IMR-90 (cell line): Measurements from ENCODE around the gene URM1. TPM values are rescaled to one million over a fixed set of nuclear protein-coding genes. Genes with fewer than 3 reads are reported as not detected.

ENCODE experiments used
- ATAC-seq: fragments of 200-7000 bp; cut with Tn5 transposase; 2 replicates; pipeline ENCODE4 v1.9.1; 2020; ENCODE audit warnings: low read depth, mild to moderate bottlenecking, moderate library complexity
- BruUV-seq: library from RNA; stranded (reverse); fragments of 400-500 nt; replicated peaks from 2 replicates; lab custom pipeline; 2021; lab: Mats Ljungman, UMichigan
- CTCF ChIA-PET: fragments of 300-600 bp; formaldehyde crosslinking; extraction: SDS; loops from one replicate; lab custom pipeline; 2021; ENCODE audit warnings: antibody characterized with exemption; lab: Yijun Ruan, JAX
- POLR2A ChIA-PET: fragments of 300-600 bp; sonication (Branson Sonifier 250); formaldehyde crosslinking; loops from one replicate; lab custom pipeline; 2022; ENCODE audit warnings: antibody characterized with exemption; ENCODE audit not compliant: unreplicated experiment; lab: Charles Lee
- DNase-seq: peaks from one replicate; pipeline ENCODE4 v3.0.0; 2013
- H2AFZ ChIP-seq: replicated peaks from 2 replicates; pipeline ENCODE3; 2013; ENCODE audit warnings: low read length, mild to moderate bottlenecking; ENCODE audit not compliant: poor library complexity
- H2AK5ac ChIP-seq: 2 replicates; pipeline ENCODE4 v1.6.1; 2013; ENCODE audit warnings: low read depth, low read length, inconsistent platforms
- H2AK9ac ChIP-seq: replicated peaks from 2 replicates; pipeline ENCODE3; 2013; ENCODE audit warnings: mild to moderate bottlenecking, low read depth, low read length, moderate library complexity; ENCODE audit not compliant: poor library complexity
- H2BK120ac ChIP-seq: 2 replicates; pipeline ENCODE4 v1.6.1; 2013; ENCODE audit warnings: low read depth, low read length, inconsistent platforms
- H2BK15ac ChIP-seq: 3 replicates; pipeline ENCODE4 v1.6.1; 2013; ENCODE audit warnings: low read depth, low read length, inconsistent platforms
- H2BK20ac ChIP-seq: 2 replicates; pipeline ENCODE4 v1.6.1; 2013; ENCODE audit warnings: low read depth, mild to moderate bottlenecking, inconsistent platforms, low read length, moderate library complexity
- H2BK5ac ChIP-seq: 2 replicates; pipeline ENCODE4 v1.6.1; 2013; ENCODE audit warnings: mild to moderate bottlenecking, low read depth, low read length, inconsistent platforms; ENCODE audit not compliant: poor library complexity, severe bottlenecking
- H3K14ac ChIP-seq: replicated peaks from 2 replicates; pipeline ENCODE4 v1.6.1; 2013; ENCODE audit warnings: low read depth, low read length, inconsistent platforms
- H3K18ac ChIP-seq: 2 replicates; pipeline ENCODE4 v1.6.1; 2013; ENCODE audit warnings: low read depth, low read length, control low read depth
- H3K23ac ChIP-seq: 2 replicates; pipeline ENCODE4 v1.6.1; 2013; ENCODE audit warnings: low read depth, low read length, inconsistent platforms
- H3K27ac ChIP-seq: 2 replicates; pipeline ENCODE4 v1.5.1; 2013; ENCODE audit warnings: mild to moderate bottlenecking, control low read depth, low read length; ENCODE audit not compliant: insufficient read depth
- H3K27me3 ChIP-seq: 2 replicates; pipeline ENCODE4 v1.6.1; 2013; ENCODE audit warnings: low read length; ENCODE audit not compliant: control insufficient read depth, insufficient read depth
- H3K36me3 ChIP-seq: 2 replicates; pipeline ENCODE4 v1.6.1; 2013; ENCODE audit warnings: low read length, mixed read lengths; ENCODE audit not compliant: control insufficient read depth, insufficient read depth
- H3K4ac ChIP-seq: 2 replicates; pipeline ENCODE4 v1.6.1; 2013; ENCODE audit warnings: low read depth, low read length, inconsistent platforms
- H3K4me1 ChIP-seq: 2 replicates; pipeline ENCODE4 v1.6.1; 2013; ENCODE audit warnings: low read length, mixed read lengths; ENCODE audit not compliant: control insufficient read depth, insufficient read depth
- H3K4me2 ChIP-seq: 2 replicates; pipeline ENCODE4 v1.6.1; 2013; ENCODE audit warnings: low read depth, mild to moderate bottlenecking, control low read depth, low read length, moderate library complexity
- H3K4me3 ChIP-seq: 2 replicates; pipeline ENCODE4 v1.5.1; 2013; ENCODE audit warnings: low read depth, mild to moderate bottlenecking, control low read depth, low read length, moderate library complexity; ENCODE audit not compliant: insufficient read depth
- H3K56ac ChIP-seq: 2 replicates; pipeline ENCODE4 v1.6.1; 2013; ENCODE audit warnings: low read length, inconsistent platforms; ENCODE audit not compliant: insufficient read depth; ENCODE audit errors: extremely low read depth
- H3K79me1 ChIP-seq, 2 experiments: 2 replicates each; pipeline ENCODE4 v1.6.1; 2013; ENCODE audit warnings: low read length in 2 of 2, inconsistent platforms in 1 of 2, low read depth in 1 of 2
- H3K9ac ChIP-seq: 2 replicates; pipeline ENCODE4 v1.6.1; 2013; ENCODE audit warnings: low read depth, low read length, control low read depth
- H3K9me1 ChIP-seq: 2 replicates; pipeline ENCODE4 v1.6.1; 2013; ENCODE audit warnings: low read length, inconsistent platforms; ENCODE audit not compliant: insufficient read depth
- H3K9me3 ChIP-seq: 2 replicates; pipeline ENCODE4 v1.6.1; 2013; ENCODE audit warnings: low read length; ENCODE audit not compliant: control insufficient read depth, insufficient read depth
- H4K20me1 ChIP-seq: 2 replicates; pipeline ENCODE4 v1.6.1; 2013; ENCODE audit warnings: low read length, inconsistent platforms; ENCODE audit not compliant: insufficient read depth
- H4K5ac ChIP-seq: 2 replicates; pipeline ENCODE4 v1.6.1; 2013; ENCODE audit warnings: mild to moderate bottlenecking, low read depth, low read length, control low read depth
- H4K8ac ChIP-seq, 2 experiments: 2 replicates each; pipeline ENCODE4 v1.6.1; 2013; ENCODE audit warnings: low read depth in 2 of 2, low read length in 2 of 2, control low read depth in 1 of 2, inconsistent platforms in 1 of 2
- H4K91ac ChIP-seq: 2 replicates; pipeline ENCODE4 v1.6.1; 2013; ENCODE audit warnings: low read depth, low read length, inconsistent platforms; ENCODE audit not compliant: insufficient read depth
- BHLHE40 ChIP-seq: fragments of 150-350 bp; IDR thresholded peaks from 2 replicates; pipeline ENCODE4 v1.6.1; 2016; ENCODE audit warnings: mild to moderate bottlenecking, low read depth, low read length
- CEBPB ChIP-seq: IDR thresholded peaks from 2 replicates; pipeline ENCODE4 v1.6.1; 2012; ENCODE audit warnings: low read depth, low read length, improper control_type of control experiment
- MAFK ChIP-seq: IDR thresholded peaks from 2 replicates; pipeline ENCODE4 v1.6.1; 2012; ENCODE audit warnings: low read depth, low read length, improper control_type of control experiment
- MAZ ChIP-seq: IDR thresholded peaks from 2 replicates; pipeline ENCODE4 v1.6.1; 2012; ENCODE audit warnings: low read depth, mild to moderate bottlenecking, low read length, improper control_type of control experiment, moderate library complexity, borderline replicate concordance
- MXI1 ChIP-seq: IDR thresholded peaks from 2 replicates; pipeline ENCODE4 v1.6.1; 2012; ENCODE audit warnings: low read depth, mild to moderate bottlenecking, low read length, moderate library complexity, borderline replicate concordance
- NFE2L2 ChIP-seq: fragments of 150-350 bp; IDR thresholded peaks from 2 replicates; pipeline ENCODE4 v1.6.1; 2016; ENCODE audit warnings: low read depth, mild to moderate bottlenecking, low read length
- POLR2A ChIP-seq: IDR thresholded peaks from 2 replicates; pipeline ENCODE4 v1.6.1; 2012; ENCODE audit warnings: mild to moderate bottlenecking, low read depth, low read length
- RAD21 ChIP-seq: IDR thresholded peaks from 2 replicates; pipeline ENCODE4 v1.6.1; 2012; ENCODE audit warnings: low read length, improper control_type of control experiment
- RCOR1 ChIP-seq: IDR thresholded peaks from 2 replicates; pipeline ENCODE4 v1.6.1; 2012; ENCODE audit warnings: mild to moderate bottlenecking, low read length, improper control_type of control experiment; ENCODE audit not compliant: insufficient replicate concordance
- RFX5 ChIP-seq: IDR thresholded peaks from 2 replicates; pipeline ENCODE4 v1.8.0; 2012; ENCODE audit warnings: low read depth, mild to moderate bottlenecking, low read length, moderate library complexity
- SMC3 ChIP-seq: fragments of 150-350 bp; IDR thresholded peaks from 2 replicates; pipeline ENCODE4 v1.6.1; 2016; ENCODE audit warnings: low read depth, mild to moderate bottlenecking, antibody characterized with exemption, low read length, moderate library complexity
- WGBS, 2 experiments: methylation state at CpG; one replicate each; pipeline versions ENCODE4 v1.1.5 to v1.1.7; 2013; ENCODE audit warnings: missing lambda C conversion rate in 2 of 2; ENCODE audit not compliant: insufficient read length in 1 of 2; ENCODE audit errors: extremely low coverage in 2 of 2; 5-methylcytosine and 5-hydroxymethylcytosine counted together
- dilution Hi-C: fragments of 300-500 bp; cut with HindIII; formaldehyde crosslinking; loops from one replicate; pipeline ENCODE4 v1.14.3; 2018; ENCODE audit warnings: low sequenced_read_pairs; ENCODE audit not compliant: unreplicated experiment
- in situ Hi-C: fragments of 300-500 bp; cut with MboI; formaldehyde crosslinking; loops from 3 replicates; pipeline ENCODE4 v1.14.3; 2019; ENCODE audit warnings: low sequenced_read_pairs, inconsistent platforms, mixed read lengths
- intact Hi-C: fragments of 100-400 bp; cut with micrococcal nuclease; formaldehyde crosslinking; loops from 2 replicates; pipeline ENCODE4 v1.10.0; 2022
- polyA plus RNA-seq, 3 experiments: library from polyadenylated mRNA; depleted of rRNA; stranded (reverse); fragments of >200 nt; gene quantifications; 2 replicates each; pipeline ENCODE4 v1.2.3, GENCODE V29; 2012; ENCODE audit warnings: low replicate concordance in 1 of 3
- total RNA-seq: library from RNA; depleted of rRNA; stranded (reverse); fragments of >200 nt; gene quantifications from 2 replicates; pipeline ENCODE4 v1.2.3, GENCODE V29; 2012
- TF ChIP-seq, protein P1 (sequence below): fragments of 150-350 bp; IDR thresholded peaks from 2 replicates; pipeline ENCODE4 v1.6.1; 2017; ENCODE audit warnings: mild to moderate bottlenecking, antibody characterized with exemption, low read length, low read depth
- TF ChIP-seq, protein P2 (sequence below): conservative IDR thresholded peaks from 2 replicates; pipeline ENCODE4 v1.5.1; 2012; ENCODE audit warnings: mild to moderate bottlenecking, low read depth, low read length, improper control_type of control experiment
- TF ChIP-seq, protein P3 (sequence below): fragments of 150-350 bp; IDR thresholded peaks from 2 replicates; pipeline ENCODE4 v1.6.1; 2016; ENCODE audit warnings: low read depth, mild to moderate bottlenecking, low read length, moderate library complexity, borderline replicate concordance

The URM1 gene
- total and polyA plus RNA-seq, 2 of the 4 experiments (the other 2 are of a cell fraction): 33.2 to 66.9 TPM

DNA sequence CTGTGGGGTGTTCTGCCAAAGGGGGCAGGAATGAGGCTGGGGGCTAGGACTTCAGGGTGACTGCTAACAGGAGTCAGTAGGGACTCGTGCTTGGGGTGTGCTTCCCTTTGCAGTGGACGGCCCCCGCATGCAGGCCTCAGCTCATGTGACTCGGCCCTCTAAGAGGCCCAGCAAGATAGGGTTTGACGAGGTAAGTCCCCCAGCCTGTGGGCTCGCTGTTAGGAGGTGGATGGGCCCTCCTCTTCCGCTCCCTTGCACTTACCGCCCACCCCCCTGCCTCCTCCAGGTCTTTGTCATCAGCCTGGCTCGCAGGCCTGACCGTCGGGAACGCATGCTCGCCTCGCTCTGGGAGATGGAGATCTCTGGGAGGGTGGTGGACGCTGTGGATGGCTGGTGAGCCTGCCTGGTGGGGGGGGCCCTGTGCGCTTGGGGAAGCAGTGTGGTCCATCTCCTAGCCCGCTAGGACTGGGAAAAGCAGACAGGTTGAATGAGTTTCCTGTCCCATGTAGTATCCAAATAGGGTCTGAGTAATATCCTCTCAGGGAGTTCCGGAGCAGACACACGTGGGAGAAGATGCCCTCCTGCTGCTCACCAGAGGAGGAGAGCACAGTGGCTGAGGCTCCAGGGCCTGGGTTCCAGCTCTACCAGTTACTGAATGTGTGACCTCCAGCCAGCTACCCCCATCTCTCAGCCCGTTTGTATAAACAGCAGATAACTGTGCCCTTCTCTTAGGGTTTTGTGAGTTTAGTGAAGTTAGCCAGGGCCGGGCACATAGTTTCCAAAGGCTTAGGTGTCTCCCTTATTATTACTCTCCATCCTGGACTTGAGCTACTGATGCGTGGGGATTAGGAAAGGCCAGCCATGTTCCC, 57.7 kb downstream of the URM1 start:
- peak; percentile 37; the same call in 1 of the 2 replicates for ATAC-seq
- Histone ChIP-seq H2AK9ac (peak overlapping the region; percentile 70), H3K27ac (no peak overlapping the region), H3K4ac (no peak overlapping the region), H3K56ac (no peak overlapping the region), H3K36me3 (peaks cover 21% of the 10 kb centered on the region), H3K79me1 (no peaks in the 10 kb centered on the region), H2BK120ac (no peak overlapping the region), H4K5ac (no peak overlapping the region), H4K8ac (no peak overlapping the region), H3K27me3 (no peaks in the 10 kb centered on the region), H3K23ac (no peak overlapping the region), H3K4me3 (no peak overlapping the region), H2AFZ (peak overlapping the region; percentile 53), H4K20me1 (no peaks in the 10 kb centered on the region), H3K14ac (no peak overlapping the region), H4K91ac (no peak overlapping the region), H3K4me1 (no peaks in the 10 kb centered on the region), H3K4me2 (no peak overlapping the region), H2BK15ac (no peak overlapping the region), H2BK20ac (no peak overlapping the region), H3K18ac (no peak overlapping the region), H2AK5ac (no peak overlapping the region), H2BK5ac (no peak overlapping the region), H3K9me3 (no peaks in the 10 kb centered on the region), H3K9me1 (no peaks in the 10 kb centered on the region), H3K9ac (no peak overlapping the region)
- in situ Hi-C loops: no loop called here
- dilution Hi-C loops: no loop called here
- WGBS, 2 experiments: 90% methylated on average over 2 of the region's 22 CpGs; no CpG with 5 or more reads in 1 of the 2 experiments
- intact Hi-C loops: no loop called here
- CTCF ChIA-PET: no interaction called here
- DNase-seq: no peak
- TF ChIP-seq MAZ: no peak
- no peak for TF ChIP-seq BHLHE40
- no peak for TF ChIP-seq MAFK
- no peak for TF ChIP-seq RCOR1
- no peak for TF ChIP-seq NFE2L2
- no peak for TF ChIP-seq RFX5
- no peak for TF ChIP-seq SMC3
- TF ChIP-seq, protein P1, sequence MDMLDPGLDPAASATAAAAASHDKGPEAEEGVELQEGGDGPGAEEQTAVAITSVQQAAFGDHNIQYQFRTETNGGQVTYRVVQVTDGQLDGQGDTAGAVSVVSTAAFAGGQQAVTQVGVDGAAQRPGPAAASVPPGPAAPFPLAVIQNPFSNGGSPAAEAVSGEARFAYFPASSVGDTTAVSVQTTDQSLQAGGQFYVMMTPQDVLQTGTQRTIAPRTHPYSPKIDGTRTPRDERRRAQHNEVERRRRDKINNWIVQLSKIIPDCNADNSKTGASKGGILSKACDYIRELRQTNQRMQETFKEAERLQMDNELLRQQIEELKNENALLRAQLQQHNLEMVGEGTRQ: no peak
- TF ChIP-seq, protein P2, sequence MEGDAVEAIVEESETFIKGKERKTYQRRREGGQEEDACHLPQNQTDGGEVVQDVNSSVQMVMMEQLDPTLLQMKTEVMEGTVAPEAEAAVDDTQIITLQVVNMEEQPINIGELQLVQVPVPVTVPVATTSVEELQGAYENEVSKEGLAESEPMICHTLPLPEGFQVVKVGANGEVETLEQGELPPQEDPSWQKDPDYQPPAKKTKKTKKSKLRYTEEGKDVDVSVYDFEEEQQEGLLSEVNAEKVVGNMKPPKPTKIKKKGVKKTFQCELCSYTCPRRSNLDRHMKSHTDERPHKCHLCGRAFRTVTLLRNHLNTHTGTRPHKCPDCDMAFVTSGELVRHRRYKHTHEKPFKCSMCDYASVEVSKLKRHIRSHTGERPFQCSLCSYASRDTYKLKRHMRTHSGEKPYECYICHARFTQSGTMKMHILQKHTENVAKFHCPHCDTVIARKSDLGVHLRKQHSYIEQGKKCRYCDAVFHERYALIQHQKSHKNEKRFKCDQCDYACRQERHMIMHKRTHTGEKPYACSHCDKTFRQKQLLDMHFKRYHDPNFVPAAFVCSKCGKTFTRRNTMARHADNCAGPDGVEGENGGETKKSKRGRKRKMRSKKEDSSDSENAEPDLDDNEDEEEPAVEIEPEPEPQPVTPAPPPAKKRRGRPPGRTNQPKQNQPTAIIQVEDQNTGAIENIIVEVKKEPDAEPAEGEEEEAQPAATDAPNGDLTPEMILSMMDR: no peak
- no peak for TF ChIP-seq POLR2A
- no peak for TF ChIP-seq MXI1
- TF ChIP-seq, protein P3, sequence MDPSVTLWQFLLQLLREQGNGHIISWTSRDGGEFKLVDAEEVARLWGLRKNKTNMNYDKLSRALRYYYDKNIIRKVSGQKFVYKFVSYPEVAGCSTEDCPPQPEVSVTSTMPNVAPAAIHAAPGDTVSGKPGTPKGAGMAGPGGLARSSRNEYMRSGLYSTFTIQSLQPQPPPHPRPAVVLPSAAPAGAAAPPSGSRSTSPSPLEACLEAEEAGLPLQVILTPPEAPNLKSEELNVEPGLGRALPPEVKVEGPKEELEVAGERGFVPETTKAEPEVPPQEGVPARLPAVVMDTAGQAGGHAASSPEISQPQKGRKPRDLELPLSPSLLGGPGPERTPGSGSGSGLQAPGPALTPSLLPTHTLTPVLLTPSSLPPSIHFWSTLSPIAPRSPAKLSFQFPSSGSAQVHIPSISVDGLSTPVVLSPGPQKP: no peak
- TF ChIP-seq RAD21: no peak
- no peak for TF ChIP-seq CEBPB
- POLR2A ChIA-PET: no interaction called here
- no TSS peak for BruUV-seq
